ENCODE results near the gene PPP5C.
"Not testable (repeated sequence)": the region's sequence is repeated elsewhere in the genome, so short reads cannot be mapped to it uniquely, and the experiment has no call there.

PPP5C gene

GRCh38 chr19:46407856-46408663, 61.2 kb downstream of the PPP5C start:
- DNase-seq (ENCODE audit: low read depth in 1 of 2, low spot score in 1 of 2), result no peak

GRCh38 chr19:46408664-46409039, 61.8 kb downstream of the PPP5C start:
- DNase-seq (ENCODE audit: low read depth in 1 of 2, low spot score in 1 of 2), result no peak

DNA sequence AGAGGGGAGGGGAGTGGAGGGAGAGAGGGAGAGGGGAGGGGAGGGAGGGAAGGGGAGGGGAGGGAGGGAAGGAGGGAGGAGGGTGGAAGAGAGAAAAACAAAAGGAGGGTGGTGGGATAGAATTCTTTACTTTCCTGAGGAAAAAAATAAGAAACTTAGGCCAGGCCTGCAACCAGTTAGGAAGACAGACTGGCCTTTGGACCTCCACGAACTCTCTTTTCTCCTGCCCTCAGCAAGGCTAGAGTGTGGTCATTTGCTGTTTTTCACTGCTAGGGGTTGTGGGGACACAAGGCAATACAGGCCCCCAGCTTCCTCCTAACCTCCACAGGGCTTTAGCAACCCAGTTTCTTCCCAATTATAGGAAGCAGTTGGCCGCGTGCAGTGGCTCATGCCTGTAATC, 62.3 kb downstream of the PPP5C start:
- DNase-seq (ENCODE audit: low read depth in 1 of 2, low spot score in 1 of 2), result no peak

GRCh38 chr19:46410205-46411087, 63.6 kb downstream of the PPP5C start:
- DNase-seq (ENCODE audit: low read depth in 1 of 2, low spot score in 1 of 2), result no peak

- DNase-seq (ENCODE audit: low read depth in 1 of 2, low spot score in 1 of 2), result no peak
Measured at GRCh38 chr19:46411088-46411924, 64.4 kb downstream of the PPP5C start.

DNA sequence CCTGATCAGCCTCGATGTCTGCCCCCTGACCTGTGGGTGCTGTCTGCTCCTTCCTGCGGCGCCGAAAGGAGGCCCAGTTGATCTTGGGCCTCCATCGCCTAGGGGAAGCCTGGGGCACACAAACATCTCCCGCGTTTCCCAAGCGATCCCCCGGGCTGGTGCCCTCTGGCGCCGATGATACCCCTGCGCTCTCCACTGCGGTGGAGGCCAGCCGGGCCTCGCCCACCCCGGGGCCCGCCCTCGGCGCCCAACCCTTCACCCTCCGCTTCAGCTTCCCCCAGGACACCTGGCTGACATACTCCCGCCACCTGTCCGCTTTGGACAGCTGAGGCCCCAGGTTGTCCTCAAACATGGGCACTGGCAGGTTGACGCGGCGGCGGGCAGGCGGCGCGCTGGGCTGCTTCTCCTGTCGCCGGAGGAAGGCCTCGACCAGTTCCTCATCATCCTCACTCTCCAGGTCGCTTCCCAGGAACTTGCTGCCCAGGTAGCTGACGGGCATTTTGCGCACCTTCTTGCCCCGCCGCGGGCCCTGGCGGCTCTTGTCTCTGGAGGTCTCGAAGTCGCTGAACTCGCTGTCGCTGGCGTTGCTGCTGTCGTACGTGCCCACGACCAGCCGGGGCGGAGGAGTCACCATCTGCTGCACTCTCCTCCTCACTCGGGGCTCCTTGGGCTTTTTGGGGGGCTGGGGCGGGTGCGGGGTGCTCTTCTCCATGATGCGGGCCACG, 65.2 kb downstream of the PPP5C start:
- no peak for DNase-seq (ENCODE audit: low read depth in 1 of 2, low spot score in 1 of 2)

- DNase-seq (ENCODE audit: low read depth in 1 of 2, low spot score in 1 of 2), result no peak
Measured at GRCh38 chr19:46412650-46413261, 65.9 kb downstream of the PPP5C start.

DNA sequence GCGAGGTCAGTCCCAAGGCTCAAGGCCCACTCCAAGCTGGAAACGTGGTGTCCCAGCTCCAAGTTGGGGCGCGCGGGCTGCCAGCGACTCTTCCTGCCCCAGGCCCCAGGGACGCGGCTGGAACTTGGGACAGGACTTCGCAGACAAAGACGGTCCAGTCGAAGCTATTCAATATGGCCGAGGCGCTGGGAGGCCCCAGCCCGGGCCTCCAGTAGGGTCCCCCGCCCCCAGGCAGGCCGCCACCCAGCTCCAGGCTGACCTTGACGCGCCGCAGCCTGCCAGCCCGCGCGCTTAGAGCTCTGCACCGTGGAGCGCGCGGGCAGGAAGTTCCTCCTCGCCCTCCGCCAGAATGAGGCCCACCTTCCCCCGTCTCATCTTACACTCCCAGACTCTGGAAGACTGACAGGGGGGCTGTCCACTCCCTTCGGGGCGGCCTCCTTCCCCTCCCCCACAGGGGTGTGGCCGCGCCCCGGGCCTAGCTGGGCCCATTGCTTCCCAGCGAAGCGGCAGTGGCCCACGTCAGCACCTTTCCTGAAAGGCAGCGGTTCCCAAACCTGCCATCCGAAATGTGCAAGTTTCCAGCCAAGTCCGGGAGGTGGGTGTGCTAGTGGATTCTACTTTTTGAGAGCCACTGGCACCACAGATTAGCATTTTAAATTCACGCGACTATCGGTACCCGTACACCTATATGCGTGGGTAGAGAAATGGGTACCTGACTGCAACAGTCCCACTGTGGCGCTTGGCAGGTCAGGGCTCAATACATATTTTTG, 66.6 kb downstream of the PPP5C start, which contains the start of gene CCDC8:
Gene CCDC8 (minus strand): TSS at position 303 of the 770 bp plus-strand sequence. CDS start 754 bp downstream, outside the sequence.
- DNase-seq (ENCODE audit: low read depth in 1 of 2, low spot score in 1 of 2), result no peak

GRCh38 chr19:46414899-46415298, 68.0 kb downstream of the PPP5C start:
- not testable (repeated sequence) for DNase-seq (ENCODE audit: low read depth in 1 of 2, low spot score in 1 of 2)

GRCh38 chr19:46415804-46416709, 69.2 kb downstream of the PPP5C start:
- not testable (repeated sequence) for DNase-seq (ENCODE audit: low read depth in 1 of 2, low spot score in 1 of 2)

DNA sequence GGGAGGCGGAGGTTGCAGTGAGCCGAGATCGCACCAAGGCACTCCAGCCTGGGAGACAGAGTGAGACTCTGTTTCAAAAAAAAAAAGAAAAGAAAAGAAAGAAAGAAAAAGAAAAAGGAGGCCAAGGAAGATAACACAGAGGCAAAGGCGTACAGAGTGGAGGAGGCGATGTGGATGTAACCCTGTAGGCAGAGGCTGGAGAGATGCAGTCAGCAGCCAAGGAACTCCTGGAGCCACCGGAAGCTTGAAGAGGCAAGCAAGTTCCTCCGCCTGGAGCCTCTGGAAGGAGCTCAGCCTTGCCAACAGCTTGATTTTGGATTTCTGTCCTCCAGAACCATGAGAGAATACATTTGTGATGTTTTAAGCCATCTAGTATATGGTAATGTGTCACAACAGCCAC, 73.2 kb downstream of the PPP5C start:
- no peak for DNase-seq (ENCODE audit: low read depth in 1 of 2, low spot score in 1 of 2)

DNA sequence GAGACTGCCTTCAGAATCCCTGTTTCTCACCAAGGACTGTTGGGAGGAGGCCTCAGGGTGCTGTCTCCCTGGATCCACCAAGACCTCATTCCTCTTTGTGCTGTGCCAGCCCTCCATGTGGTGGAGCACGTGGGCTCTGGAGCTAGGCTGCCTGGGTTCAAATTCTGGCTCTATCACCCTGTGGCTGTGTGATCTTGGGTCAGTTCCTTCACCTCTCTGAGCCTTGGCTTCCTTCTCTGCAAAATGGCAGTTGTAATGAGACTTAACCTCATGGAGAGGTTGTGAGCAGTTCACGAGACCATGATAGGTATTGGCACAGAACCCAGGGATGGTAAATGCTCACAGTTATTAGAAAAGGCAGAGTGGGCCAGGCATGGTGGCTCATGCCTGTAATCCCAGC, 75.5 kb downstream of the PPP5C start:
- DNase-seq (ENCODE audit: low read depth in 1 of 2, low spot score in 1 of 2), result no peak

DNA sequence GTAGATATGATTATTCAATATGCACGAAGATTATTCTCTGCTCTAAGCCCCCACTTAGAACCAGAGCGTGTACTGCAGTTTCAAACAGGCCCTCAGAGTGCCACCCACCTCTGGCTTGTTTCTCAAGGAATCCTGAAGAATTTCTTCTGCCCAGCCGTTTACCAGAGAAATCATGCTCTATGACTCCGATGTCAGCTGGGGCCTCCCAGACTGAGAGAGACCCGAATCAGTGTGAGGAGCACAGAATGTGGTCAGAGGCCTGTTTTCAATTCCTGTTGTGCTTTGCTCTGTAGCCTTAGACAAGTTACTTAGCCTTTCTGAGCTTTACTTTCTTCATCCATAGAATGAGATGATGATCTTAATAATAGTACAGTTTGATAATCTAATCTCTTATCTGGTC, 76.3 kb downstream of the PPP5C start:
- no peak for DNase-seq (ENCODE audit: low read depth in 1 of 2, low spot score in 1 of 2)

DNA sequence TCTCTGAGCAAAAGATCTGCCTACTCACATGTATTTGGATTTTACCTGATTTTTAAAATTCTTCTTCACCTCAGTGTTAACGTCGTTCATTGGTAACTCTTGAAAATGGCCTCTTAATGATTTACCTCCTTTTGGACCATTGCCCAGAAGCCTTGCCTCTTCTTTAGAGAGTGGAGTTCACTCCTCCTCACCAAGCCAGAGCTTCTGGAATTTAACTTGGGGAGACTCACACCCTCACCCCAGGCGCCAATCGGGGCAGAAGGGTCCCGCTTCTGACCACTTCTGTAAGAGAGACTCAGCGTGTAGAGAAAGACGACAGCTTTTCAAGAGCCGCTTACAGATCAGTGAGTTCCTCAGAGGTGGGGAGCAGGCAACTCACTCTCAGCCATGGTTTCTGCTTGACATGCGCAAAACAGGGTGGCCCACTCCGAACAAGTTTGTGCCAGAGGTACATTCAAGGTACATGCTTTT, 79.2 kb downstream of the PPP5C start:
- DNase-seq (ENCODE audit: low read depth in 1 of 2, low spot score in 1 of 2), result no peak

DNA sequence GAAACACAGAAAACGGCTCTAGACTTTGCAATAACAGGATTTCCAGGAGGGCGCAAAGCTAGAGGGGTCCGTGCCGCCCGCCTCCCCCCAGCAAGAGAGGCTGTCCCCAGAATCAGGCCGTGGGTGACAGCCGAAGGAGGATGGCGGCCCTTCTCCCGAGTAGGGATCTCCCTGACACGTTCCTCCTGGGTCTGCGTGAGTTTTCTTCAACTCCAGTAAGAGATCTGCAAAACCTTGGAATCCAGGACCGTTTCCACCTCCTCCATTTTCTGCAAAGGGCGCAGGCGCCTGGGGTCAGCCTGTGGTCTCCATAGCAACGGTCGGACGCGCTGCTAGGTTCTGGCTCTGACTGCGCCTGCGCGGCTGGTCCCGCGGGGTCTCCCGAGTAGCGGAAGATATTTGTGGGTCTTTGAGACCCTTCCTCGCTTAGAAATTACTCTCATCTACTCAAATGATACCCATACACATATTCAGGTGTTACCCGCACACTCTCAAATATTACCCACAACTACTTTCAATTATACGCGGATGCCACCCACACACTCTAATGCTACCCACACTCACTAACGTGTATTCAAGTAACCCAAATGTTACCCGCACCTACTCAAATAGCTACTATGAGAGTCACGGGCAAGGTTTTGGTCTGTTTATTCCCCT, 79.7 kb downstream of the PPP5C start:
- DNase-seq (ENCODE audit: low read depth in 1 of 2, low spot score in 1 of 2), result no peak

GRCh38 chr19:46427518-46428045, 80.7 kb downstream of the PPP5C start:
- DNase-seq (ENCODE audit: low read depth in 1 of 2, low spot score in 1 of 2), result no peak

Measured in activated CD4-positive, alpha-beta T cell treated with anti-CD3 and anti-CD28 coated beads, Interleukin-2, amount 50 U/mL, for 24 hours (primary cell).